ENCODE data around the gene CIB2. TPM values are rescaled to one million over a fixed set of nuclear protein-coding genes. Genes with fewer than 3 reads are reported as not detected.
A peak's percentile ranks its signal among the peaks of the same experiment; 100 is the strongest.

The CIB2 gene
- total and polyA plus RNA-seq, 2 experiments from 2014 or later = 59.5 to 64.4 TPM

DNA sequence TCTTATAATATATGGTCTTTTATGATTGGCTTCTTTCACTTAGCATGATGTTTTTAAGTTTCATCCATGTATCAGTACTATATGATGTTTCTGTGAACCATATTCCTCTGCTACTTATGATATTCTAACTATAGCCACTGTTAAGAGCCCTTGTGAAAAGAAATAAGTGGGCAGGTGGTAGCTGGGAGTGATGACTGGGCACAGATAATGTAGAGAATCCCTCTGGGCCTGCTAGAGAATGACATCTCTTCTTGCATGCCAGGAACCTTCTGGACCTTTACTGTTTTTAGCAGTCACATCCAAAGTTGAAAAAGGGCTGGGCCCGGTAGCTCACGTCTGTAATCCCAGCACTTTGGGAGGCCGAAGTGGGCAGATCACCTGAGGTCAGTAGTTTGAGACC is 28.1 kb upstream of the CIB2 start (continued):
- TF ChIP-seq, protein P1, sequence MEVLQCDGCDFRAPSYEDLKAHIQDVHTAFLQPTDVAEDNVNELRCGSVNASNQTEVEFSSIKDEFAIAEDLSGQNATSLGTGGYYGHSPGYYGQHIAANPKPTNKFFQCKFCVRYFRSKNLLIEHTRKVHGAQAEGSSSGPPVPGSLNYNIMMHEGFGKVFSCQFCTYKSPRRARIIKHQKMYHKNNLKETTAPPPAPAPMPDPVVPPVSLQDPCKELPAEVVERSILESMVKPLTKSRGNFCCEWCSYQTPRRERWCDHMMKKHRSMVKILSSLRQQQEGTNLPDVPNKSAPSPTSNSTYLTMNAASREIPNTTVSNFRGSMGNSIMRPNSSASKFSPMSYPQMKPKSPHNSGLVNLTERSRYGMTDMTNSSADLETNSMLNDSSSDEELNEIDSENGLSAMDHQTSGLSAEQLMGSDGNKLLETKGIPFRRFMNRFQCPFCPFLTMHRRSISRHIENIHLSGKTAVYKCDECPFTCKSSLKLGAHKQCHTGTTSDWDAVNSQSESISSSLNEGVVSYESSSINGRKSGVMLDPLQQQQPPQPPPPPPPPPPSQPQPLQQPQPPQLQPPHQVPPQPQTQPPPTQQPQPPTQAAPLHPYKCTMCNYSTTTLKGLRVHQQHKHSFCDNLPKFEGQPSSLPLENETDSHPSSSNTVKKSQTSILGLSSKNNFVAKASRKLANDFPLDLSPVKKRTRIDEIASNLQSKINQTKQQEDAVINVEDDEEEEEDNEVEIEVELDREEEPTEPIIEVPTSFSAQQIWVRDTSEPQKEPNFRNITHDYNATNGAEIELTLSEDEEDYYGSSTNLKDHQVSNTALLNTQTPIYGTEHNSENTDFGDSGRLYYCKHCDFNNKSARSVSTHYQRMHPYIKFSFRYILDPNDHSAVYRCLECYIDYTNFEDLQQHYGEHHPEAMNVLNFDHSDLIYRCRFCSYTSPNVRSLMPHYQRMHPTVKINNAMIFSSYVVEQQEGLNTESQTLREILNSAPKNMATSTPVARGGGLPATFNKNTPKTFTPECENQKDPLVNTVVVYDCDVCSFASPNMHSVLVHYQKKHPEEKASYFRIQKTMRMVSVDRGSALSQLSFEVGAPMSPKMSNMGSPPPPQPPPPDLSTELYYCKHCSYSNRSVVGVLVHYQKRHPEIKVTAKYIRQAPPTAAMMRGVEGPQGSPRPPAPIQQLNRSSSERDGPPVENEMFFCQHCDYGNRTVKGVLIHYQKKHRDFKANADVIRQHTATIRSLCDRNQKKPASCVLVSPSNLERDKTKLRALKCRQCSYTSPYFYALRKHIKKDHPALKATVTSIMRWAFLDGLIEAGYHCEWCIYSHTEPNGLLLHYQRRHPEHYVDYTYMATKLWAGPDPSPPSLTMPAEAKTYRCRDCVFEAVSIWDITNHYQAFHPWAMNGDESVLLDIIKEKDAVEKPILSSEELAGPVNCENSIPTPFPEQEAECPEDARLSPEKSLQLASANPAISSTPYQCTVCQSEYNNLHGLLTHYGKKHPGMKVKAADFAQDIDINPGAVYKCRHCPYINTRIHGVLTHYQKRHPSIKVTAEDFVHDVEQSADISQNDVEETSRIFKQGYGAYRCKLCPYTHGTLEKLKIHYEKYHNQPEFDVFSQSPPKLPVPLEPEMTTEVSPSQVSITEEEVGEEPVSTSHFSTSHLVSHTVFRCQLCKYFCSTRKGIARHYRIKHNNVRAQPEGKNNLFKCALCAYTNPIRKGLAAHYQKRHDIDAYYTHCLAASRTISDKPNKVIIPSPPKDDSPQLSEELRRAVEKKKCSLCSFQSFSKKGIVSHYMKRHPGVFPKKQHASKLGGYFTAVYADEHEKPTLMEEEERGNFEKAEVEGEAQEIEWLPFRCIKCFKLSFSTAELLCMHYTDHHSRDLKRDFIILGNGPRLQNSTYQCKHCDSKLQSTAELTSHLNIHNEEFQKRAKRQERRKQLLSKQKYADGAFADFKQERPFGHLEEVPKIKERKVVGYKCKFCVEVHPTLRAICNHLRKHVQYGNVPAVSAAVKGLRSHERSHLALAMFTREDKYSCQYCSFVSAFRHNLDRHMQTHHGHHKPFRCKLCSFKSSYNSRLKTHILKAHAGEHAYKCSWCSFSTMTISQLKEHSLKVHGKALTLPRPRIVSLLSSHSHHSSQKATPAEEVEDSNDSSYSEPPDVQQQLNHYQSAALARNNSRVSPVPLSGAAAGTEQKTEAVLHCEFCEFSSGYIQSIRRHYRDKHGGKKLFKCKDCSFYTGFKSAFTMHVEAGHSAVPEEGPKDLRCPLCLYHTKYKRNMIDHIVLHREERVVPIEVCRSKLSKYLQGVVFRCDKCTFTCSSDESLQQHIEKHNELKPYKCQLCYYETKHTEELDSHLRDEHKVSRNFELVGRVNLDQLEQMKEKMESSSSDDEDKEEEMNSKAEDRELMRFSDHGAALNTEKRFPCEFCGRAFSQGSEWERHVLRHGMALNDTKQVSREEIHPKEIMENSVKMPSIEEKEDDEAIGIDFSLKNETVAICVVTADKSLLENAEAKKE (CRISPR knock-in tag; IDR thresholded peaks at IDR 0.05) = no peak
- TF ChIP-seq EZH2 (IDR thresholded peaks at IDR 0.05; ENCODE audit: low read depth, unreplicated experiment) (no peak), ZNF331 (CRISPR knock-in tag; IDR thresholded peaks at IDR 0.05; ENCODE audit: low read depth) (no peak), CREB1 (CRISPR knock-in tag; IDR thresholded peaks at IDR 0.05; ENCODE audit: low read depth) (no peak), STAT1 (IDR thresholded peaks at IDR 0.05; ENCODE audit: unreplicated experiment) (no peak), ZNF114 (CRISPR knock-in tag; IDR thresholded peaks at IDR 0.05) (no peak), EZH2phosphoT487 (IDR thresholded peaks at IDR 0.05; ENCODE audit: unreplicated experiment) (no peak)

DNA sequence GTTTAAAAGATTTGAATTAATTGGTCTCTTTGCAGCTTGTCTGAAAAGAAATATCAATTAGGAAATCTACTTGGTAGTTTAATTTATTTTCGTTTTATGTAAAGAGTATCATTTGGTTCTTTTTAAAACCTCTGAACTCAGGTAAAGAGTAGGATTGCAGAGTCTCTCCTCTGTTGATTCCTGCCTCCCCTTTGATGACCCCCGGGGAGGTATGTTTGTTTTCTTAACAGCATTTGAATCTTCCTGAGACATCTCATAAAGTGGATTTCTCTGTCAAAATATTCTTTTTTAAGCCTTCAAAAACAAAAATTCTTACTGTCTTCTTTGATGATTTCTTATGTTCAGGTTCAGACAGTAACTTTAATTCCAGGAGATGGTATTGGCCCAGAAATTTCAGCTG is 26.0 kb upstream of the CIB2 start:
- Histone ChIP-seq H3K79me2 (replicated peaks; ENCODE audit: insufficient read depth) (peaks cover 18% of the 10 kb centered on the region), H3K4me3 (peak overlapping the region; percentile 9; the same call in 1 of the 2 replicates), H3K9me2 (ENCODE audit: insufficient read depth) (no peaks in the 10 kb centered on the region), H3F3A (replicated peaks; ENCODE audit: low read depth) (no peaks in the 10 kb centered on the region), H2AFZ (no peak overlapping the region), H3K4me2 (peak overlapping the region; percentile 59), H3K4me1 (ENCODE audit: insufficient read depth) (peaks cover 26% of the 10 kb centered on the region), H3K27me3 (ENCODE audit: insufficient read depth) (no peaks in the 10 kb centered on the region), H4K20me1 (replicated peaks; ENCODE audit: insufficient read depth) (peaks cover 6% of the 10 kb centered on the region), H3K36me3 (ENCODE audit: insufficient read depth) (peaks cover 8% of the 10 kb centered on the region; the same call in 1 of the 2 replicates), H3K27ac (ENCODE audit: low read depth) (peak overlapping the region; percentile 15; the same call in 1 of the 2 replicates)
- no peaks in the 10 kb centered on the region; the same call in 2 of the 3 replicates for H3K9me3 Mint-ChIP-seq
- peak overlapping the region; percentile 23; the same call in 1 of the 3 replicates for H3K4me3 Mint-ChIP-seq
- DNase-seq (ENCODE audit: low spot score) (peak; percentile 45), ATAC-seq (peak; percentile 61)
- H3K36me3 Mint-ChIP-seq (ENCODE audit: low read depth) = peaks cover 8% of the 10 kb centered on the region; the same call in 2 of the 3 replicates
- 0 out of 2 replicates have a peak overlapping the region, but pooled peaks have one; percentile 39 for H3K27ac Mint-ChIP-seq
- peaks cover 3% of the 10 kb centered on the region for H3K27me3 Mint-ChIP-seq (ENCODE audit: insufficient read depth, low read depth, poor library complexity)
- peaks cover 26% of the 10 kb centered on the region for H3K4me1 Mint-ChIP-seq
- TF ChIP-seq, protein P1 (CRISPR knock-in tag; IDR thresholded peaks at IDR 0.05) = no peak
- TF ChIP-seq STAT1 (IDR thresholded peaks at IDR 0.05; ENCODE audit: unreplicated experiment) (no peak), NANOG (IDR thresholded peaks at IDR 0.05; ENCODE audit: borderline replicate concordance) (no peak)
- TF ChIP-seq, protein P2, sequence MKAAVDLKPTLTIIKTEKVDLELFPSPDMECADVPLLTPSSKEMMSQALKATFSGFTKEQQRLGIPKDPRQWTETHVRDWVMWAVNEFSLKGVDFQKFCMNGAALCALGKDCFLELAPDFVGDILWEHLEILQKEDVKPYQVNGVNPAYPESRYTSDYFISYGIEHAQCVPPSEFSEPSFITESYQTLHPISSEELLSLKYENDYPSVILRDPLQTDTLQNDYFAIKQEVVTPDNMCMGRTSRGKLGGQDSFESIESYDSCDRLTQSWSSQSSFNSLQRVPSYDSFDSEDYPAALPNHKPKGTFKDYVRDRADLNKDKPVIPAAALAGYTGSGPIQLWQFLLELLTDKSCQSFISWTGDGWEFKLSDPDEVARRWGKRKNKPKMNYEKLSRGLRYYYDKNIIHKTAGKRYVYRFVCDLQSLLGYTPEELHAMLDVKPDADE (IDR thresholded peaks at IDR 0.05) = no peak

Measured in GM23338 (cell line).